SU-DHL-6 (cell line): Measurements from ENCODE around the gene MOB1A.
A peak's percentile ranks its signal among the peaks of the same experiment; 100 is the strongest.

Experiments
- EZH2phosphoT487 ChIP-seq: fragments of 200-600 bp; sonication (generic), shearing (Covaris generic); conservative IDR thresholded peaks from 2 replicates; pipeline ENCODE4 v1.6.1; 2018; ENCODE audit warnings: mild to moderate bottlenecking, antibody characterized with exemption, low read length, moderate library complexity, mixed read lengths
- TF ChIP-seq, protein P1 (sequence below): fragments of 200-600 bp; sonication (generic); IDR thresholded peaks from one replicate; pipeline ENCODE4 v1.5.1; 2017; ENCODE audit warnings: antibody characterized with exemption, mild to moderate bottlenecking, low read length, moderate library complexity; ENCODE audit not compliant: insufficient read depth, poor library complexity, severe bottlenecking

DNA sequence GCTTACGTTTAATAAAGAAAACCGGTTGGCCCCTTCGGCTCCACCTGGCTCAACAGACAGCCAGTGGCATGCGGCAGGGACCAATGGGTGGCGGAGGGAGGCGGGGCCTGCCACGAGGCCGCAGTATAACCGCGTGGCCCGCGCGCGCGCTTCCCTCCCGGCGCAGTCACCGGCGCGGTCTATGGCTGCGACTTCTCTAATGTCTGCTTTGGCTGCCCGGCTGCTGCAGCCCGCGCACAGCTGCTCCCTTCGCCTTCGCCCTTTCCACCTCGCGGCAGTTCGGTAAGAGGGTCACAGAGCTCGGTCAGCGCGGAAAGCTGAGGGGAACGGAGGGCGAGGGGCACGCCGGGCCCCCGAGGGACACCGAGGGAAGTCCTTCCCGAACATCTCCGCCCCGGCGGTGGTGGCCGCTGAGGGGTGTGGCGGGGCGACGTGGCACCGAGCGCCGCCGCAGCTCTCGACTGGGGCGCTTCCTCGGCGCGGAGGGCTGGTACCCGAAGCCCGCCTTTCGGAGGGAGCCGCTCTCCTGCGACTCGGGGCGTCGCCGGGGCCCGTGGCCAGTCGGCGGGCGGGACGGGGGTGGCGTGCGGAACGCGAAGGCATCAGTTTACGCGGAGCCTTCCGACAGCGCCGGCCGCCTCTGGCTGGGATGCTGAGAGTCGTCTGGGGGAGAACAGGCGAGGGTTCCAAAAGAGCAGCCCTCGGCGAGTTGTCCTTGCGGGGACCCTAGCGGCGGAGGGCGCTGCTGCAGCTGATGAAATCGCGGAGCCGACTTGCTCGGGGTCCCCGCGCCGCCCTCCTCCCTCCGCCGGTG, 20.0 kb upstream of the MOB1A start, which contains the start of gene MTHFD2:
- TF ChIP-seq, protein P1, sequence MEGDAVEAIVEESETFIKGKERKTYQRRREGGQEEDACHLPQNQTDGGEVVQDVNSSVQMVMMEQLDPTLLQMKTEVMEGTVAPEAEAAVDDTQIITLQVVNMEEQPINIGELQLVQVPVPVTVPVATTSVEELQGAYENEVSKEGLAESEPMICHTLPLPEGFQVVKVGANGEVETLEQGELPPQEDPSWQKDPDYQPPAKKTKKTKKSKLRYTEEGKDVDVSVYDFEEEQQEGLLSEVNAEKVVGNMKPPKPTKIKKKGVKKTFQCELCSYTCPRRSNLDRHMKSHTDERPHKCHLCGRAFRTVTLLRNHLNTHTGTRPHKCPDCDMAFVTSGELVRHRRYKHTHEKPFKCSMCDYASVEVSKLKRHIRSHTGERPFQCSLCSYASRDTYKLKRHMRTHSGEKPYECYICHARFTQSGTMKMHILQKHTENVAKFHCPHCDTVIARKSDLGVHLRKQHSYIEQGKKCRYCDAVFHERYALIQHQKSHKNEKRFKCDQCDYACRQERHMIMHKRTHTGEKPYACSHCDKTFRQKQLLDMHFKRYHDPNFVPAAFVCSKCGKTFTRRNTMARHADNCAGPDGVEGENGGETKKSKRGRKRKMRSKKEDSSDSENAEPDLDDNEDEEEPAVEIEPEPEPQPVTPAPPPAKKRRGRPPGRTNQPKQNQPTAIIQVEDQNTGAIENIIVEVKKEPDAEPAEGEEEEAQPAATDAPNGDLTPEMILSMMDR = peak; percentile 50
- no peak for TF ChIP-seq EZH2phosphoT487
